ENCODE data around the gene CCSER1. TPM values are rescaled to one million over a fixed set of nuclear protein-coding genes. Genes with fewer than 3 reads are reported as not detected.

CCSER1 gene
- total RNA-seq (1 to 10 TPM; 2.2 to 2.3 TPM), polyA plus RNA-seq (under 1 TPM; 0.18 to 0.21 TPM)

DNA sequence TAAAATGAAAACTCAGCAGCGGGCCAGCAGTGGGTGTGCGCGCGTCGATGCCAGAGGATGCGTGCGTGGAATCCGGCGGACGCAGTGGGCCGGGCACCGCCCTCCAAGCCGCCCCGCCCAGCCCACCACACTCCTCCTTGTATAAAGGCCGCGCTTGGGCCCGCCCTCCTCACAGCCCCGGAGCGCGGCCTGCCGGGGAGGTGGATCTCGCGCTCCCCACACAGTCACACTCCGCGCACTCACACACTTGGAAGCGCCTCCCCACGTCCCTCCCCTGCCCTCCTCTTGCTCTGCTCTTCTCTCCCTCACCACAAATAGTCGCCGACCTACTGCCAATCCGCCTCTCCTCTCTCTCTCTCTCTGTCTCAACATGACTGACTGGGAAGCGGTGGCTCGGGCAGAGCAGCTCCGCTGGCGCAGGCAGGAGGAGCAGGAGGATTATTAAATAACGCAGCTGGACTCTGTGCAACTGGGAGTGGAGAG, at the start of gene CCSER1:
Gene CCSER1 (plus strand): TSS at position 172 of the 483 bp plus-strand sequence.
- Histone ChIP-seq H3K4me1 (ENCODE audit: control insufficient read depth in 4 of 4, insufficient read depth in 4 of 4, low read length in 3 of 4) (peaks cover 7 to 19% (median 11%) of the 10 kb centered on the region in 4 donors), H3K36me3 (ENCODE audit: control insufficient read depth in 4 of 4, insufficient read depth in 3 of 4, low read depth in 1 of 4, low read length in 3 of 4) (no peaks in the 10 kb centered on the region), H3K9ac (ENCODE audit: low read depth in 1 of 2, low read length in 2 of 2) (no peak within 1 kb of the TSS), H3K4me3 (ENCODE audit: low read depth in 1 of 3, low read length in 3 of 3) (peak within 1 kb of the TSS; percentile 47 to 63 (median 55)), H3K27ac (ENCODE audit: low read depth in 1 of 2, low read length in 2 of 2) (peak within 1 kb of the TSS; percentile 43 to 67), H3K9me3 (ENCODE audit: control insufficient read depth in 4 of 4, low read length in 3 of 4) (no peaks in the 10 kb centered on the region), H3K27me3 (ENCODE audit: control insufficient read depth in 4 of 4, insufficient read depth in 4 of 4, low read length in 3 of 4) (peaks cover 0 to 5% (median 1%) of the 10 kb centered on the region in 4 donors)
- TF ChIP-seq NR2F2 (IDR thresholded peaks at IDR 0.05), result no peak
- TF ChIP-seq, protein P1, sequence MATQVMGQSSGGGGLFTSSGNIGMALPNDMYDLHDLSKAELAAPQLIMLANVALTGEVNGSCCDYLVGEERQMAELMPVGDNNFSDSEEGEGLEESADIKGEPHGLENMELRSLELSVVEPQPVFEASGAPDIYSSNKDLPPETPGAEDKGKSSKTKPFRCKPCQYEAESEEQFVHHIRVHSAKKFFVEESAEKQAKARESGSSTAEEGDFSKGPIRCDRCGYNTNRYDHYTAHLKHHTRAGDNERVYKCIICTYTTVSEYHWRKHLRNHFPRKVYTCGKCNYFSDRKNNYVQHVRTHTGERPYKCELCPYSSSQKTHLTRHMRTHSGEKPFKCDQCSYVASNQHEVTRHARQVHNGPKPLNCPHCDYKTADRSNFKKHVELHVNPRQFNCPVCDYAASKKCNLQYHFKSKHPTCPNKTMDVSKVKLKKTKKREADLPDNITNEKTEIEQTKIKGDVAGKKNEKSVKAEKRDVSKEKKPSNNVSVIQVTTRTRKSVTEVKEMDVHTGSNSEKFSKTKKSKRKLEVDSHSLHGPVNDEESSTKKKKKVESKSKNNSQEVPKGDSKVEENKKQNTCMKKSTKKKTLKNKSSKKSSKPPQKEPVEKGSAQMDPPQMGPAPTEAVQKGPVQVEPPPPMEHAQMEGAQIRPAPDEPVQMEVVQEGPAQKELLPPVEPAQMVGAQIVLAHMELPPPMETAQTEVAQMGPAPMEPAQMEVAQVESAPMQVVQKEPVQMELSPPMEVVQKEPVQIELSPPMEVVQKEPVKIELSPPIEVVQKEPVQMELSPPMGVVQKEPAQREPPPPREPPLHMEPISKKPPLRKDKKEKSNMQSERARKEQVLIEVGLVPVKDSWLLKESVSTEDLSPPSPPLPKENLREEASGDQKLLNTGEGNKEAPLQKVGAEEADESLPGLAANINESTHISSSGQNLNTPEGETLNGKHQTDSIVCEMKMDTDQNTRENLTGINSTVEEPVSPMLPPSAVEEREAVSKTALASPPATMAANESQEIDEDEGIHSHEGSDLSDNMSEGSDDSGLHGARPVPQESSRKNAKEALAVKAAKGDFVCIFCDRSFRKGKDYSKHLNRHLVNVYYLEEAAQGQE (IDR thresholded peaks at IDR 0.05), result peak; percentile 23
- 4% methylated on average over 35 of the region's 35 CpGs for WGBS
- peak; percentile 52 for DNase-seq (ENCODE audit: low spot score)

DNA sequence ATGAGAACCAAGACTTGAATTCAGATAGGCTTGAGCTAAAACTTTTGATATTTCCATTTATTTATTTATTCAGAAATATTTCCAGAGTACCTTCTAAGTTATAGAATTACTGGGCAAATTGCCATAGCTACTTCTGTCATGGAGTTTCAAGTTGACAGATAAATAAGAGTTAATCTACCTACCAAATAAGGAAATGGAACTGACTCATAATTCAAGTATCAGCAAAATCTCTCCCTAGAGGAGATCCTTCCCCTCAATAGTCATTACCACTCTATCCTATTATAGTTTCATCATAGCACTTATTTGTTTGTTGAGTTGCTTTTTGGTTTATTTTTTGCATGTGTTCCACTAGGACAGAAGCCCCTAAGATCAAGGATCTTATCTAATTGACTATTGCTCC, 48.8 kb upstream of the CCSER1 start:
- no peak overlapping the region for H3K27ac ChIP-seq (ENCODE audit: low read depth in 1 of 2, low read length in 2 of 2)
- no peaks in the 10 kb centered on the region for H3K9me3 ChIP-seq (ENCODE audit: control insufficient read depth in 4 of 4, low read length in 3 of 4)
- no peak overlapping the region for H3K4me3 ChIP-seq (ENCODE audit: low read depth in 1 of 3, low read length in 3 of 3)
- TF ChIP-seq, protein P2, sequence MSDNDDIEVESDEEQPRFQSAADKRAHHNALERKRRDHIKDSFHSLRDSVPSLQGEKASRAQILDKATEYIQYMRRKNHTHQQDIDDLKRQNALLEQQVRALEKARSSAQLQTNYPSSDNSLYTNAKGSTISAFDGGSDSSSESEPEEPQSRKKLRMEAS (IDR thresholded peaks at IDR 0.05), result no peak
- TF ChIP-seq, protein P3, sequence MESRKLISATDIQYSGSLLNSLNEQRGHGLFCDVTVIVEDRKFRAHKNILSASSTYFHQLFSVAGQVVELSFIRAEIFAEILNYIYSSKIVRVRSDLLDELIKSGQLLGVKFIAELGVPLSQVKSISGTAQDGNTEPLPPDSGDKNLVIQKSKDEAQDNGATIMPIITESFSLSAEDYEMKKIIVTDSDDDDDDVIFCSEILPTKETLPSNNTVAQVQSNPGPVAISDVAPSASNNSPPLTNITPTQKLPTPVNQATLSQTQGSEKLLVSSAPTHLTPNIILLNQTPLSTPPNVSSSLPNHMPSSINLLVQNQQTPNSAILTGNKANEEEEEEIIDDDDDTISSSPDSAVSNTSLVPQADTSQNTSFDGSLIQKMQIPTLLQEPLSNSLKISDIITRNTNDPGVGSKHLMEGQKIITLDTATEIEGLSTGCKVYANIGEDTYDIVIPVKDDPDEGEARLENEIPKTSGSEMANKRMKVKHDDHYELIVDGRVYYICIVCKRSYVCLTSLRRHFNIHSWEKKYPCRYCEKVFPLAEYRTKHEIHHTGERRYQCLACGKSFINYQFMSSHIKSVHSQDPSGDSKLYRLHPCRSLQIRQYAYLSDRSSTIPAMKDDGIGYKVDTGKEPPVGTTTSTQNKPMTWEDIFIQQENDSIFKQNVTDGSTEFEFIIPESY (IDR thresholded peaks at IDR 0.05), result no peak
- no peak for TF ChIP-seq NR2F2 (IDR thresholded peaks at IDR 0.05)
- TF ChIP-seq TAF1 (conservative IDR thresholded peaks at IDR 0.05), result no peak
- no peak for TF ChIP-seq JUND (IDR thresholded peaks at IDR 0.05)
- TF ChIP-seq HNF4G (IDR thresholded peaks at IDR 0.05), result no peak
- TF ChIP-seq, protein P4, sequence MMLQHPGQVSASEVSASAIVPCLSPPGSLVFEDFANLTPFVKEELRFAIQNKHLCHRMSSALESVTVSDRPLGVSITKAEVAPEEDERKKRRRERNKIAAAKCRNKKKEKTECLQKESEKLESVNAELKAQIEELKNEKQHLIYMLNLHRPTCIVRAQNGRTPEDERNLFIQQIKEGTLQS (IDR thresholded peaks at IDR 0.05), result no peak
- no peak for TF ChIP-seq SP1 (IDR thresholded peaks at IDR 0.05)
- no peak for TF ChIP-seq GABPA (IDR thresholded peaks at IDR 0.05 in 1 of 2, conservative IDR thresholded peaks at IDR 0.05 in 1 of 2)
- TF ChIP-seq, protein P5, sequence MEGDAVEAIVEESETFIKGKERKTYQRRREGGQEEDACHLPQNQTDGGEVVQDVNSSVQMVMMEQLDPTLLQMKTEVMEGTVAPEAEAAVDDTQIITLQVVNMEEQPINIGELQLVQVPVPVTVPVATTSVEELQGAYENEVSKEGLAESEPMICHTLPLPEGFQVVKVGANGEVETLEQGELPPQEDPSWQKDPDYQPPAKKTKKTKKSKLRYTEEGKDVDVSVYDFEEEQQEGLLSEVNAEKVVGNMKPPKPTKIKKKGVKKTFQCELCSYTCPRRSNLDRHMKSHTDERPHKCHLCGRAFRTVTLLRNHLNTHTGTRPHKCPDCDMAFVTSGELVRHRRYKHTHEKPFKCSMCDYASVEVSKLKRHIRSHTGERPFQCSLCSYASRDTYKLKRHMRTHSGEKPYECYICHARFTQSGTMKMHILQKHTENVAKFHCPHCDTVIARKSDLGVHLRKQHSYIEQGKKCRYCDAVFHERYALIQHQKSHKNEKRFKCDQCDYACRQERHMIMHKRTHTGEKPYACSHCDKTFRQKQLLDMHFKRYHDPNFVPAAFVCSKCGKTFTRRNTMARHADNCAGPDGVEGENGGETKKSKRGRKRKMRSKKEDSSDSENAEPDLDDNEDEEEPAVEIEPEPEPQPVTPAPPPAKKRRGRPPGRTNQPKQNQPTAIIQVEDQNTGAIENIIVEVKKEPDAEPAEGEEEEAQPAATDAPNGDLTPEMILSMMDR (IDR thresholded peaks at IDR 0.05; ENCODE audit: low read depth, low read length, missing input control), result no peak
- no peak for TF ChIP-seq HNF4A (conservative IDR thresholded peaks at IDR 0.05)
- TF ChIP-seq, protein P1 (IDR thresholded peaks at IDR 0.05), result no peak
- no peak for TF ChIP-seq EGR1 (IDR thresholded peaks at IDR 0.05; ENCODE audit: low read depth in 2 of 2)
- no peak for TF ChIP-seq RXRA (IDR thresholded peaks at IDR 0.05)
- no peak for TF ChIP-seq RAD21 (IDR thresholded peaks at IDR 0.05)
- TF ChIP-seq FOXA1 (IDR thresholded peaks at IDR 0.05), result no peak
- TF ChIP-seq FOXA2 (IDR thresholded peaks at IDR 0.05), result no peak
- no peak for TF ChIP-seq YY1 (IDR thresholded peaks at IDR 0.05)
- no peak for DNase-seq (ENCODE audit: low spot score)
- no peaks in the 10 kb centered on the region for H3K4me1 ChIP-seq (ENCODE audit: control insufficient read depth in 4 of 4, insufficient read depth in 4 of 4, low read length in 3 of 4)
- H3K36me3 ChIP-seq (ENCODE audit: control insufficient read depth in 4 of 4, insufficient read depth in 3 of 4, low read depth in 1 of 4, low read length in 3 of 4), result no peaks in the 10 kb centered on the region
- H3K9ac ChIP-seq (ENCODE audit: low read depth in 1 of 2, low read length in 2 of 2), result no peak overlapping the region
- H3K27me3 ChIP-seq (ENCODE audit: control insufficient read depth in 4 of 4, insufficient read depth in 4 of 4, low read length in 3 of 4), result no peaks in the 10 kb centered on the region

All from liver (tissue), 9 donors.